Mesenchymal stem cell (in vitro differentiated cells and primary cell): ENCODE data around the gene RNF26.

Experiments
- DNase-seq: peaks from one replicate; pipeline ENCODE4 v3.0.0-alpha.2; 2013
- H2AFZ ChIP-seq: one replicate; pipeline ENCODE4 v1.6.1; 2013; ENCODE audit warnings: low read depth, mild to moderate bottlenecking, control low read depth, inconsistent platforms, low read length, moderate library complexity
- H2AK5ac ChIP-seq: 2 replicates; pipeline ENCODE4 v1.6.1; 2013; ENCODE audit warnings: low read length, moderate library complexity, mild to moderate bottlenecking, inconsistent platforms; ENCODE audit not compliant: severe bottlenecking
- H2BK120ac ChIP-seq: one replicate; pipeline ENCODE4 v1.6.1; 2013; ENCODE audit warnings: low read depth, mild to moderate bottlenecking, inconsistent platforms, low read length, moderate library complexity
- H2BK12ac ChIP-seq, 2 experiments: one replicate each; pipeline ENCODE4 v1.6.1; 2013; ENCODE audit warnings: inconsistent platforms in 2 of 2, low read length in 2 of 2, mild to moderate bottlenecking in 2 of 2, moderate library complexity in 2 of 2, control low read depth in 1 of 2
- H2BK15ac ChIP-seq: one replicate; pipeline ENCODE4 v1.6.1; 2013; ENCODE audit warnings: mild to moderate bottlenecking, low read depth, inconsistent platforms; ENCODE audit not compliant: poor library complexity, severe bottlenecking
- H2BK5ac ChIP-seq: 2 replicates; pipeline ENCODE4 v1.6.1; 2013; ENCODE audit warnings: low read depth, mild to moderate bottlenecking, low read length, control low read depth, inconsistent platforms; ENCODE audit not compliant: poor library complexity, severe bottlenecking
- H3K14ac ChIP-seq, 2 experiments: one replicate each; pipeline ENCODE4 v1.6.1; 2013; ENCODE audit warnings: inconsistent platforms in 2 of 2, low read length in 2 of 2, control low read depth in 1 of 2, mild to moderate bottlenecking in 1 of 2, moderate library complexity in 1 of 2
- H3K18ac ChIP-seq, 2 experiments: one replicate each; pipeline ENCODE4 v1.6.1; 2013; ENCODE audit warnings: inconsistent platforms in 2 of 2, low read length in 2 of 2, control low read depth in 1 of 2, low read depth in 1 of 2, mild to moderate bottlenecking in 1 of 2
- H3K23ac ChIP-seq, 2 experiments: one replicate each; pipeline ENCODE4 v1.6.1; 2013; ENCODE audit warnings: inconsistent platforms in 2 of 2, low read length in 2 of 2, mild to moderate bottlenecking in 2 of 2, moderate library complexity in 2 of 2, control low read depth in 1 of 2
- H3K27ac ChIP-seq: 2 replicates; pipeline ENCODE4 v1.5.1; 2013; ENCODE audit warnings: mild to moderate bottlenecking, moderate library complexity, low read length, control low read depth, inconsistent platforms; ENCODE audit not compliant: poor library complexity, severe bottlenecking
- H3K27me3 ChIP-seq, 2 experiments: 2 replicates each; pipeline versions ENCODE4 v1.6.1 to v1.7.0; 2013; ENCODE audit warnings: low read length in 2 of 2, mild to moderate bottlenecking in 2 of 2, moderate library complexity in 2 of 2, control low read depth in 1 of 2, inconsistent platforms in 1 of 2; ENCODE audit not compliant: control insufficient read depth in 1 of 2, insufficient read depth in 1 of 2
- H3K36me3 ChIP-seq, 2 experiments: 2 replicates each; pipeline versions ENCODE4 v1.6.1 to v1.7.0; 2013; ENCODE audit warnings: low read length in 2 of 2, control low read depth in 1 of 2, inconsistent platforms in 1 of 2, low read depth in 1 of 2, mild to moderate bottlenecking in 1 of 2; ENCODE audit not compliant: insufficient read depth in 2 of 2, control insufficient read depth in 1 of 2
- H3K4ac ChIP-seq, 2 experiments: one replicate each; pipeline ENCODE4 v1.6.1; 2013; ENCODE audit warnings: inconsistent platforms in 2 of 2, low read length in 2 of 2, mild to moderate bottlenecking in 2 of 2, moderate library complexity in 2 of 2, control low read depth in 1 of 2, low read depth in 1 of 2
- H3K4me1 ChIP-seq: 2 replicates; pipeline ENCODE4 v1.6.1; 2013; ENCODE audit warnings: low read depth, low read length, control low read depth; ENCODE audit not compliant: control insufficient read depth, insufficient read depth
- H3K4me2 ChIP-seq: 2 replicates; pipeline ENCODE4 v1.6.1; 2013; ENCODE audit warnings: low read length, mild to moderate bottlenecking, inconsistent platforms; ENCODE audit not compliant: poor library complexity, severe bottlenecking
- H3K4me3 ChIP-seq, 2 experiments: 2 replicates each; pipeline versions ENCODE4 v1.5.1 to v1.7.0; 2013; ENCODE audit warnings: low read length in 2 of 2, mild to moderate bottlenecking in 2 of 2, control low read depth in 1 of 2, low read depth in 1 of 2; ENCODE audit not compliant: insufficient read depth in 1 of 2
- H3K79me1 ChIP-seq: replicated peaks from 2 replicates; pipeline ENCODE4 v1.6.1; 2013; ENCODE audit warnings: mild to moderate bottlenecking, control low read depth, low read length, inconsistent platforms; ENCODE audit not compliant: poor library complexity, severe bottlenecking
- H3K9ac ChIP-seq: 2 replicates; pipeline ENCODE4 v1.7.0; 2013; ENCODE audit warnings: mild to moderate bottlenecking, low read length, moderate library complexity
- H3K9me3 ChIP-seq: 2 replicates; pipeline ENCODE4 v1.7.0; 2013; ENCODE audit warnings: mild to moderate bottlenecking, low read length; ENCODE audit not compliant: control insufficient read depth
- H4K8ac ChIP-seq: one replicate; pipeline ENCODE4 v1.6.1; 2013; ENCODE audit warnings: inconsistent platforms, mild to moderate bottlenecking, low read length, moderate library complexity
- H4K91ac ChIP-seq: one replicate; pipeline ENCODE4 v1.6.1; 2013; ENCODE audit warnings: mild to moderate bottlenecking, low read length, inconsistent platforms
- WGBS: methylation state at CpG from one replicate; pipeline ENCODE4 v1.1.7; 2013; ENCODE audit warnings: mixed read lengths; 5-methylcytosine and 5-hydroxymethylcytosine counted together

Gene RNF26

DNA sequence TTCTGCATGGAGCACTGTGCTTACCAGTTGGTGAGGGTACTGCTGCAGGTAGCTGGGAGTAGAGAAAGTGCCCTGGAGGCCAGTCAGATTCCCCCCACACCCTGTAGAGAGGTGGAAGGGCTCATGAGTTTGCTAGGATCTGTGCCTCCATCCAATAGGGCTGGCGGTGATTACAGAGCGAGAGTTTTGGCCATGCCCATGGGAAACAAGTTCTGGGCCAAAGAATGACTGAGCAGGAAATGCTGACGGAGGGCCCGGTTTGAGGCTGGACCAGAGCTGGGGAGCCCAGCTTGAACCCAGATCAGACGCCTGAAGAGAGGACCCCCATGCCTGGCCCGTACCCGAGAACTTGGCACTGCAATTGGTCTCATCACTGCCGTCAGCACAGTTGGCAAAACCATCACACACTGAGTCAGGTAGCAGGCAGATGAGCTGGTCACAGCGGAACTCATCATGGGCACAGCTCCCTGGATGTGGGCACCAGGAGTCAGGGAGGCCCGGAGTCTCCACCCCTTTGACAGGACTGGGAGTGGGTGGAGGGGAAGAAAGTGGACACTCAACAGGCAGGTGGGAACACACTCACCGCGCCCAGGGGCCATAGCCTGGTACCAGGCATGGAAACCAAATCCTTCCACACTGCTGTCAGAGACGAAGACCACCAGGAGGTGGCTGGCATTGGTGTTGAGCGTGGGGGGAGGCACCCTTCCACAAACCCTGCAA is 10.1 kb downstream of the RNF26 start:
- Histone ChIP-seq H3K79me1 (no peaks in the 10 kb centered on the region), H3K18ac (no peak overlapping the region), H3K27me3 (peaks cover 18 to 78% of the 10 kb centered on the region in 2 experiments), H3K27ac (no peak overlapping the region), H3K23ac (no peak overlapping the region), H3K36me3 (no peaks in the 10 kb centered on the region), H4K8ac (no peak overlapping the region), H3K4ac (no peak overlapping the region), H3K4me3 (peak overlapping the region in 1 of 2 experiments; percentile 29), H2BK120ac (no peak overlapping the region), H2BK5ac (no peak overlapping the region), H3K9ac (no peak overlapping the region), H2BK15ac (no peak overlapping the region), H2BK12ac (no peak overlapping the region), H3K9me3 (no peaks in the 10 kb centered on the region), H3K4me2 (no peak overlapping the region), H3K14ac (no peak overlapping the region), H4K91ac (peak overlapping the region; percentile 13), H2AK5ac (no peak overlapping the region), H3K4me1 (peaks cover 13% of the 10 kb centered on the region), H2AFZ (no peak overlapping the region)
- 88% methylated on average over 14 of the region's 14 CpGs for WGBS
- no peak for DNase-seq

- H3K18ac ChIP-seq, result no peak overlapping the region
- no peak for DNase-seq
- H3K14ac ChIP-seq, result no peak overlapping the region
- H3K9ac ChIP-seq, result no peak overlapping the region
- no peak overlapping the region for H3K4ac ChIP-seq
- H3K9me3 ChIP-seq, result no peaks in the 10 kb centered on the region
- H4K91ac ChIP-seq, result no peak overlapping the region
- peaks cover 26 to 82% of the 10 kb centered on the region in 2 experiments for H3K27me3 ChIP-seq
- no peak overlapping the region for H2AFZ ChIP-seq
- H4K8ac ChIP-seq, result no peak overlapping the region
- no peak overlapping the region for H2BK120ac ChIP-seq
- H2AK5ac ChIP-seq, result no peak overlapping the region
- peaks cover under 1% of the 10 kb centered on the region for H3K4me1 ChIP-seq
- no peaks in the 10 kb centered on the region for H3K79me1 ChIP-seq
- no peak overlapping the region for H3K23ac ChIP-seq
- H3K36me3 ChIP-seq, result no peaks in the 10 kb centered on the region
- no peak overlapping the region for H3K4me2 ChIP-seq
- no peak overlapping the region for H2BK5ac ChIP-seq
- H2BK12ac ChIP-seq, result no peak overlapping the region
- 83% methylated on average over 12 of the region's 12 CpGs for WGBS
- no peak overlapping the region for H3K27ac ChIP-seq
- no peak overlapping the region for H3K4me3 ChIP-seq
- H2BK15ac ChIP-seq, result peak overlapping the region; percentile 48
Measured at GRCh38 chr11:119345685-119346084, 11.4 kb downstream of the RNF26 start.

DNA sequence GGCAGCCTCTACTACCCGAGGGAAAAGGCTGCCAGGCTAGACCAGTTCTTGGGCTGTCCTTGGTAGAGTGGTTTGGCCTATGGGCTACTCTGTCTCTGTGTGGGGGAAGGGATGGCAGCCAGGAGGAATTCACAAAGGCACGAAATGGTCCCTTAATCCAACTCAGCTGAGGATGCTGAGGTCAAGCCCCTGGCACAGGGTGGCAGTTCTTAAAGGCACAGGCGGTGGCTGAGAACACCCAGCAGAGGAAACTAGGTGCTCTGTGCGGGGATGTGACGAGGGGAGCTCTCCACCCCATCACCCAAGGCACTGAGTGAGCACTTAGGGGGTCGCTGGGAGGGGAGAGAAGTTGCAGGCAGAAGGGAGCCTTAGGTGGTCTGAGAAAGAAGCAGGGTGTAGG is 12.3 kb downstream of the RNF26 start, which contains the start of gene MFRP:
Gene MFRP, minus strand, starts transcription at position 101 of the 400 bp plus-strand sequence. CDS start 192 bp downstream, outside the sequence.
- Histone ChIP-seq H2AK5ac (no peak within 1 kb of the TSS), H3K18ac (no peak within 1 kb of the TSS)

DNA sequence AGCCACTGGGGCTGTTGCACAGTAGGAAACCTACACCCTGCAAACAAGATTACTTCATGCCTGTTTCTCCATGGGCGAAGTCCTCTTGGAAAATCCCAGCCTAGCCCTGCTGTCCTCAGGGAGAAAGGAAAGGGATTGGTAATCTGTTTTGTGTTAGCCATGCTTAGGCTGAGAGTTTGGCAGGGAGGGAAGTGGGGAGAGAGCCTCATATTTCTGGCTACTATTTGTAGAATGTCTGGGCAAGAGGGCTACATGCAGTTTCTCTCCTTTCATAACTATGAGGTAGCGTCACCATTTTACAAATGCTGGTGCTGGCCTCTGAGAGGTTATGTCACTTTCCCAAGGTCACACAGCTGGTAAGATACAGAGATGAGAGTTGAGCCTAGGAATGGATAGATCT is 12.9 kb downstream of the RNF26 start:
- H4K8ac ChIP-seq, result no peak overlapping the region
- H2BK5ac ChIP-seq, result no peak overlapping the region
- H2BK15ac ChIP-seq, result no peak overlapping the region
- H3K27me3 ChIP-seq, result peaks cover 34 to 77% of the 10 kb centered on the region in 2 experiments
- H3K4ac ChIP-seq, result no peak overlapping the region
- no peak overlapping the region for H2BK12ac ChIP-seq
- no peak overlapping the region for H3K18ac ChIP-seq
- H3K9me3 ChIP-seq, result no peaks in the 10 kb centered on the region
- H3K36me3 ChIP-seq, result no peaks in the 10 kb centered on the region
- no peaks in the 10 kb centered on the region for H3K4me1 ChIP-seq
- no peak overlapping the region for H3K14ac ChIP-seq
- no peak overlapping the region for H3K23ac ChIP-seq
- H3K4me3 ChIP-seq, result peak overlapping the region in 1 of 2 experiments; percentile 10
- H4K91ac ChIP-seq, result no peak overlapping the region
- no peak overlapping the region for H2AK5ac ChIP-seq
- H2BK120ac ChIP-seq, result no peak overlapping the region
- no peak overlapping the region for H3K9ac ChIP-seq
- H2AFZ ChIP-seq, result no peak overlapping the region
- H3K79me1 ChIP-seq, result no peaks in the 10 kb centered on the region
- H3K27ac ChIP-seq, result no peak overlapping the region
- WGBS, result 90% methylated on average over 2 of the region's 2 CpGs
- no peak overlapping the region for H3K4me2 ChIP-seq
- DNase-seq, result no peak

More for the DNA sequence above, 12.3 kb downstream of the RNF26 start, which contains the start of gene MFRP:
- Histone ChIP-seq H3K36me3 (no peaks in the 10 kb centered on the region), H2BK120ac (no peak within 1 kb of the TSS), H2BK12ac (no peak within 1 kb of the TSS), H3K27me3 (peaks cover 29 to 78% of the 10 kb centered on the region in 2 experiments), H4K91ac (no peak within 1 kb of the TSS), H3K27ac (no peak within 1 kb of the TSS), H3K14ac (no peak within 1 kb of the TSS), H3K9me3 (no peaks in the 10 kb centered on the region), H2AFZ (no peak within 1 kb of the TSS), H3K4me3 (peak within 1 kb of the TSS in 1 of 2 experiments; percentile 10), H2BK5ac (no peak within 1 kb of the TSS), H3K4me2 (no peak within 1 kb of the TSS), H3K9ac (no peak within 1 kb of the TSS), H3K4me1 (no peaks in the 10 kb centered on the region), H3K23ac (no peak within 1 kb of the TSS), H3K79me1 (no peaks in the 10 kb centered on the region), H3K4ac (no peak within 1 kb of the TSS), H2BK15ac (peak within 1 kb of the TSS; percentile 48), H4K8ac (no peak within 1 kb of the TSS)
- DNase-seq, result no peak
- WGBS, result 36% methylated on average over 6 of the region's 6 CpGs
